WTC11 (cell line): ENCODE results near the gene BRMS1. TPM values are rescaled to one million over a fixed set of nuclear protein-coding genes. Genes with fewer than 3 reads are reported as not detected.

Experiments
- ATAC-seq: fragments of 200-7000 bp; cut with Tn5 transposase; 2 replicates; pipeline ENCODE4 v1.10.0; 2021; ENCODE audit warnings: mild to moderate bottlenecking, moderate library complexity
- CTCF ChIA-PET: fragments of 300-600 bp; sonication (Branson Sonifier 250); formaldehyde crosslinking; loops from one replicate; lab custom pipeline; 2021; ENCODE audit warnings: antibody characterized with exemption; lab: Charles Lee
- POLR2A ChIA-PET: fragments of 350-600 bp; sonication (Branson Sonifier 250); formaldehyde crosslinking; loops from one replicate; lab custom pipeline; 2021; ENCODE audit warnings: antibody characterized with exemption; lab: Charles Lee
- DNase-seq: peaks from one replicate; pipeline ENCODE4 v3.0.0; 2021; ENCODE audit warnings: low spot score
- H3K27ac Mint-ChIP-seq: 2 replicates; pipeline ENCODE4 v1.8.0; 2021; ENCODE audit warnings: mixed read lengths
- H3K27me3 Mint-ChIP-seq: 2 replicates; pipeline ENCODE4 v1.8.0; 2021; ENCODE audit warnings: low read depth, mild to moderate bottlenecking, moderate library complexity, mixed read lengths
- H3K36me3 Mint-ChIP-seq: 2 replicates; pipeline ENCODE4 v1.8.0; 2021; ENCODE audit warnings: mixed read lengths
- H3K4me1 Mint-ChIP-seq: 2 replicates; pipeline ENCODE4 v1.8.0; 2022; ENCODE audit warnings: mixed read lengths
- H3K4me3 Mint-ChIP-seq: 2 replicates; pipeline ENCODE4 v1.8.0; 2021; ENCODE audit warnings: mild to moderate bottlenecking, moderate library complexity, mixed read lengths
- H3K9me3 Mint-ChIP-seq: 2 replicates; pipeline ENCODE4 v1.8.0; 2021; ENCODE audit warnings: mixed read lengths
- GABPB1 ChIP-seq: sonication (generic); formaldehyde crosslinking; IDR thresholded peaks from 2 replicates; pipeline ENCODE4 v1.8.1; 2023; ENCODE audit warnings: mild to moderate bottlenecking, missing genetic modification reagents
- NR2C2 ChIP-seq: sonication (generic); formaldehyde crosslinking; IDR thresholded peaks from 2 replicates; pipeline ENCODE4 v1.8.0; 2022; ENCODE audit warnings: mild to moderate bottlenecking, missing genetic modification reagents
- OVOL2 ChIP-seq: fragments of 250-450 bp; sonication (Bioruptor Pico); IDR thresholded peaks from 2 replicates; pipeline ENCODE4 v1.9.0; 2021; ENCODE audit warnings: mild to moderate bottlenecking, borderline replicate concordance
- TEAD4 ChIP-seq: sonication (generic); formaldehyde crosslinking; IDR thresholded peaks from 2 replicates; pipeline ENCODE4 v1.8.0; 2022; ENCODE audit warnings: mild to moderate bottlenecking, missing genetic modification reagents
- ZNF263 ChIP-seq: sonication (generic); formaldehyde crosslinking; IDR thresholded peaks from 2 replicates; pipeline ENCODE4 v1.8.1; 2022; ENCODE audit warnings: low read depth, mild to moderate bottlenecking, moderate library complexity, missing genetic modification reagents
- total RNA-seq: library from RNA; stranded (reverse); gene quantifications from 3 replicates; pipeline ENCODE4 v1.2.3, GENCODE V29; 2021
- TF ChIP-seq, protein P1 (sequence below): fragments of 250-450 bp; sonication (Bioruptor Pico); IDR thresholded peaks from 2 replicates; pipeline ENCODE4 v1.9.0; 2021; ENCODE audit warnings: moderate library complexity, mild to moderate bottlenecking, inconsistent platforms, borderline replicate concordance
- TF ChIP-seq, protein P2 (sequence below): fragments of 250-450 bp; sonication (Bioruptor Pico); IDR thresholded peaks from 2 replicates; pipeline ENCODE4 v1.9.0; 2021; ENCODE audit warnings: mild to moderate bottlenecking
- TF ChIP-seq, protein P3 (sequence below): sonication (generic); formaldehyde crosslinking; IDR thresholded peaks from 2 replicates; pipeline ENCODE4 v1.8.1; 2023; ENCODE audit warnings: mild to moderate bottlenecking, missing genetic modification reagents
- TF ChIP-seq, protein P4 (sequence below): sonication (generic); formaldehyde crosslinking; IDR thresholded peaks from 2 replicates; pipeline ENCODE4 v1.8.0; 2023; ENCODE audit warnings: missing genetic modification reagents, mild to moderate bottlenecking, borderline replicate concordance
- TF ChIP-seq, protein P5 (sequence below): sonication (generic); formaldehyde crosslinking; IDR thresholded peaks from 2 replicates; pipeline ENCODE4 v1.8.1; 2023; ENCODE audit warnings: mild to moderate bottlenecking, missing genetic modification reagents, moderate library complexity
- TF ChIP-seq, protein P6 (sequence below): sonication (generic); formaldehyde crosslinking; IDR thresholded peaks from 2 replicates; pipeline ENCODE4 v1.8.1; 2022; ENCODE audit warnings: mild to moderate bottlenecking, moderate library complexity, missing genetic modification reagents
- TF ChIP-seq, protein P7 (sequence below): sonication (generic); formaldehyde crosslinking; conservative IDR thresholded peaks from 2 replicates; pipeline ENCODE4 v1.8.1; 2022; ENCODE audit warnings: mild to moderate bottlenecking, missing genetic modification reagents
- TF ChIP-seq, protein P8 (sequence below): sonication (generic); formaldehyde crosslinking; IDR thresholded peaks from 2 replicates; pipeline ENCODE4 v1.8.1; 2022; ENCODE audit warnings: low read depth, mild to moderate bottlenecking, moderate library complexity, missing genetic modification reagents, borderline replicate concordance
- TF ChIP-seq, protein P9 (sequence below): fragments of 250-450 bp; sonication (Bioruptor Pico); IDR thresholded peaks from 2 replicates; pipeline ENCODE4 v1.8.0; 2021; ENCODE audit warnings: mild to moderate bottlenecking

The BRMS1 gene
- total RNA-seq, 1 experiment from 2014 or later = 44.5 TPM

DNA sequence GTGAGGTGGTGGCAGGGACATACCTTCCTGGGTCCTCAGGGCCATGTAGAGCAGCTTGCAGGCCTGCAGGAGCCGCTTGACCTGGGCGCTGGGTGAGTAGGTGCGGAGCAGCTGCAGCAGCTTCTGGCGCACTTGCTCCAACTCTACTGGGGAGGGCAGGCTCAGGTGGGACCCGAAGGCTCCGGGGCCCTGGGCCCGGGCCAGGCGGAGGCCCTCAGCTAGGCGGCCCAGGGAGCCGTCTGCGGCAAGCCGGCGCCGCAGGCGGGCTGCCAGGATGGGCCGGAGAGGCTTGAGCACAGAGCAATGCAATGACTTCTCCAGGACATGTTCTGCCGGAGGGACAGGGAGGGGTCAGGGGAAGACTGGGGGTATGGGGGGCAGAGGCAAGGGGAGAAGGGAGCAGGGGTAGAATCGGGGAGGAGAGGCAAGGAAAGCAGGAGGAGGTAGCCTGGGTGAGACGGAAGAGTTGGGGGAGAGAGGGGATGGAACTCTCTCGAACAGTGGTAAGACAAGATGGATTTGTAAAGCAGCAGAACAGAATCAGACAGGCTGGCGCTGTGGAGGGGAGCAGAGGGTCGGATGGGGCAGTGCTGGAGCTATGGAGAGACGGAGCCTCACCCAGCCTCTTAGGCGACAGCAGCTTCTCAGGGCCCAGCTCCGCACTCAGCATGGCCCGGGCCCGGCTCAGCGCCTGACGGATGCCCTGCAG lies 10.9 kb downstream of the BRMS1 start (continued):
- TF ChIP-seq, protein P1, sequence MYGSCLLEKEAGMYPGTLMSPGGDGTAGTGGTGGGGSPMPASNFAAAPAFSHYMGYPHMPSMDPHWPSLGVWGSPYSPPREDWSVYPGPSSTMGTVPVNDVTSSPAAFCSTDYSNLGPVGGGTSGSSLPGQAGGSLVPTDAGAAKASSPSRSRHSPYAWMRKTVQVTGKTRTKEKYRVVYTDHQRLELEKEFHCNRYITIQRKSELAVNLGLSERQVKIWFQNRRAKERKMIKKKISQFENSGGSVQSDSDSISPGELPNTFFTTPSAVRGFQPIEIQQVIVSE (CRISPR knock-in tag) = no peak
- TF ChIP-seq NR2C2 (no peak), TEAD4 (CRISPR knock-in tag) (no peak), ZNF263 (CRISPR knock-in tag) (no peak)
- TF ChIP-seq, protein P2, sequence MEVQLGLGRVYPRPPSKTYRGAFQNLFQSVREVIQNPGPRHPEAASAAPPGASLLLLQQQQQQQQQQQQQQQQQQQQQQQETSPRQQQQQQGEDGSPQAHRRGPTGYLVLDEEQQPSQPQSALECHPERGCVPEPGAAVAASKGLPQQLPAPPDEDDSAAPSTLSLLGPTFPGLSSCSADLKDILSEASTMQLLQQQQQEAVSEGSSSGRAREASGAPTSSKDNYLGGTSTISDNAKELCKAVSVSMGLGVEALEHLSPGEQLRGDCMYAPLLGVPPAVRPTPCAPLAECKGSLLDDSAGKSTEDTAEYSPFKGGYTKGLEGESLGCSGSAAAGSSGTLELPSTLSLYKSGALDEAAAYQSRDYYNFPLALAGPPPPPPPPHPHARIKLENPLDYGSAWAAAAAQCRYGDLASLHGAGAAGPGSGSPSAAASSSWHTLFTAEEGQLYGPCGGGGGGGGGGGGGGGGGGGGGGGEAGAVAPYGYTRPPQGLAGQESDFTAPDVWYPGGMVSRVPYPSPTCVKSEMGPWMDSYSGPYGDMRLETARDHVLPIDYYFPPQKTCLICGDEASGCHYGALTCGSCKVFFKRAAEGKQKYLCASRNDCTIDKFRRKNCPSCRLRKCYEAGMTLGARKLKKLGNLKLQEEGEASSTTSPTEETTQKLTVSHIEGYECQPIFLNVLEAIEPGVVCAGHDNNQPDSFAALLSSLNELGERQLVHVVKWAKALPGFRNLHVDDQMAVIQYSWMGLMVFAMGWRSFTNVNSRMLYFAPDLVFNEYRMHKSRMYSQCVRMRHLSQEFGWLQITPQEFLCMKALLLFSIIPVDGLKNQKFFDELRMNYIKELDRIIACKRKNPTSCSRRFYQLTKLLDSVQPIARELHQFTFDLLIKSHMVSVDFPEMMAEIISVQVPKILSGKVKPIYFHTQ (CRISPR knock-in tag) = no peak
- TF ChIP-seq, protein P3, sequence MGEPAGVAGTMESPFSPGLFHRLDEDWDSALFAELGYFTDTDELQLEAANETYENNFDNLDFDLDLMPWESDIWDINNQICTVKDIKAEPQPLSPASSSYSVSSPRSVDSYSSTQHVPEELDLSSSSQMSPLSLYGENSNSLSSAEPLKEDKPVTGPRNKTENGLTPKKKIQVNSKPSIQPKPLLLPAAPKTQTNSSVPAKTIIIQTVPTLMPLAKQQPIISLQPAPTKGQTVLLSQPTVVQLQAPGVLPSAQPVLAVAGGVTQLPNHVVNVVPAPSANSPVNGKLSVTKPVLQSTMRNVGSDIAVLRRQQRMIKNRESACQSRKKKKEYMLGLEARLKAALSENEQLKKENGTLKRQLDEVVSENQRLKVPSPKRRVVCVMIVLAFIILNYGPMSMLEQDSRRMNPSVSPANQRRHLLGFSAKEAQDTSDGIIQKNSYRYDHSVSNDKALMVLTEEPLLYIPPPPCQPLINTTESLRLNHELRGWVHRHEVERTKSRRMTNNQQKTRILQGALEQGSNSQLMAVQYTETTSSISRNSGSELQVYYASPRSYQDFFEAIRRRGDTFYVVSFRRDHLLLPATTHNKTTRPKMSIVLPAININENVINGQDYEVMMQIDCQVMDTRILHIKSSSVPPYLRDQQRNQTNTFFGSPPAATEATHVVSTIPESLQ (CRISPR knock-in tag) = no peak
- TF ChIP-seq, protein P4, sequence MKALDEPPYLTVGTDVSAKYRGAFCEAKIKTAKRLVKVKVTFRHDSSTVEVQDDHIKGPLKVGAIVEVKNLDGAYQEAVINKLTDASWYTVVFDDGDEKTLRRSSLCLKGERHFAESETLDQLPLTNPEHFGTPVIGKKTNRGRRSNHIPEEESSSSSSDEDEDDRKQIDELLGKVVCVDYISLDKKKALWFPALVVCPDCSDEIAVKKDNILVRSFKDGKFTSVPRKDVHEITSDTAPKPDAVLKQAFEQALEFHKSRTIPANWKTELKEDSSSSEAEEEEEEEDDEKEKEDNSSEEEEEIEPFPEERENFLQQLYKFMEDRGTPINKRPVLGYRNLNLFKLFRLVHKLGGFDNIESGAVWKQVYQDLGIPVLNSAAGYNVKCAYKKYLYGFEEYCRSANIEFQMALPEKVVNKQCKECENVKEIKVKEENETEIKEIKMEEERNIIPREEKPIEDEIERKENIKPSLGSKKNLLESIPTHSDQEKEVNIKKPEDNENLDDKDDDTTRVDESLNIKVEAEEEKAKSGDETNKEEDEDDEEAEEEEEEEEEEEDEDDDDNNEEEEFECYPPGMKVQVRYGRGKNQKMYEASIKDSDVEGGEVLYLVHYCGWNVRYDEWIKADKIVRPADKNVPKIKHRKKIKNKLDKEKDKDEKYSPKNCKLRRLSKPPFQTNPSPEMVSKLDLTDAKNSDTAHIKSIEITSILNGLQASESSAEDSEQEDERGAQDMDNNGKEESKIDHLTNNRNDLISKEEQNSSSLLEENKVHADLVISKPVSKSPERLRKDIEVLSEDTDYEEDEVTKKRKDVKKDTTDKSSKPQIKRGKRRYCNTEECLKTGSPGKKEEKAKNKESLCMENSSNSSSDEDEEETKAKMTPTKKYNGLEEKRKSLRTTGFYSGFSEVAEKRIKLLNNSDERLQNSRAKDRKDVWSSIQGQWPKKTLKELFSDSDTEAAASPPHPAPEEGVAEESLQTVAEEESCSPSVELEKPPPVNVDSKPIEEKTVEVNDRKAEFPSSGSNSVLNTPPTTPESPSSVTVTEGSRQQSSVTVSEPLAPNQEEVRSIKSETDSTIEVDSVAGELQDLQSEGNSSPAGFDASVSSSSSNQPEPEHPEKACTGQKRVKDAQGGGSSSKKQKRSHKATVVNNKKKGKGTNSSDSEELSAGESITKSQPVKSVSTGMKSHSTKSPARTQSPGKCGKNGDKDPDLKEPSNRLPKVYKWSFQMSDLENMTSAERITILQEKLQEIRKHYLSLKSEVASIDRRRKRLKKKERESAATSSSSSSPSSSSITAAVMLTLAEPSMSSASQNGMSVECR (CRISPR knock-in tag) = no peak

DNA sequence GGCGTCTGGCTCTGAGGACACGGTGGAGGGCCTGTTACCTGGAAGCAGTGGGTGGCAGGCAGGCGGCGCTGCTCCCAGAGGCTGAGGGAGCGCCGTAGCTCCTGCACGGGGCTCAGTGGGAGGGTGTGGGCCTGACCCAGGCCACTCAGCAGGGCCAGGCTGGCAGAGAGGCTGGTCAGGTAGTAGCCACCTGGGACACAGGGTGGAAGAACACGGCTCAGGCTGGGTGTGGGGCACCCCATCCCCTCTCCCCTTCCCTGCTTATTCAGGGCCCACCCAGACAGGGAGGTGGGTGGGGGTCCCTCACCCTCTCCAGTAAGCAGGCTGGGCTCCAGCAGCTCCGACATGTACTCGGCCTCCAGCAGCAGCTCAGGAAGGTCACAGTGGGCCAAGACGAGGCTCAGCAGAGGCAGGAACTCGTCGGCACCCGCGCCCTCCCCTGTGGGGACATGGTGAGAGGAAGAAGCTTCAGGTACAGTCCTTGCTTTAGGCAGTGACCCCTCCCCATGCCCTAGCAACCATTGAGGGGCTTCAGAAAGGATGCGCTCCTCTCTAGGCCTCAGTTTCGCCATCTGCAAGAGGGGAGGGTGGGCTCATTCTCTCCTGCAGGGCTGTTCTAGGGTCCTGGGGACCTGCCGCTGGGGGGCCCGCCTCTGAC lies 11.6 kb downstream of the BRMS1 start:
- Mint-ChIP-seq H3K36me3 (no peaks in the 10 kb centered on the region), H3K9me3 (no peaks in the 10 kb centered on the region), H3K27me3 (no peaks in the 10 kb centered on the region), H3K4me3 (no peak overlapping the region), H3K4me1 (peaks cover 20% of the 10 kb centered on the region), H3K27ac (no peak overlapping the region)
- ChIA-PET POLR2A (interaction anchor here (0.8 kb wide), 1 partner anchor 17 kb away, joined by 5 read pairs; the partner anchor contains the start of gene CD248), CTCF (interaction anchor here (0.6 to 8.7 kb wide), 6 partner anchors 12 to 53 kb away, joined by 3 to 319 read pairs (median 6); partner anchors contain the start of genes BRMS1 and CD248)
- no peak for DNase-seq
- TF ChIP-seq, protein P5, sequence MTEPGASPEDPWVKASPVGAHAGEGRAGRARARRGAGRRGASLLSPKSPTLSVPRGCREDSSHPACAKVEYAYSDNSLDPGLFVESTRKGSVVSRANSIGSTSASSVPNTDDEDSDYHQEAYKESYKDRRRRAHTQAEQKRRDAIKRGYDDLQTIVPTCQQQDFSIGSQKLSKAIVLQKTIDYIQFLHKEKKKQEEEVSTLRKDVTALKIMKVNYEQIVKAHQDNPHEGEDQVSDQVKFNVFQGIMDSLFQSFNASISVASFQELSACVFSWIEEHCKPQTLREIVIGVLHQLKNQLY = no peak
- TF ChIP-seq, protein P1 (CRISPR knock-in tag) = no peak
- TF ChIP-seq, protein P6, sequence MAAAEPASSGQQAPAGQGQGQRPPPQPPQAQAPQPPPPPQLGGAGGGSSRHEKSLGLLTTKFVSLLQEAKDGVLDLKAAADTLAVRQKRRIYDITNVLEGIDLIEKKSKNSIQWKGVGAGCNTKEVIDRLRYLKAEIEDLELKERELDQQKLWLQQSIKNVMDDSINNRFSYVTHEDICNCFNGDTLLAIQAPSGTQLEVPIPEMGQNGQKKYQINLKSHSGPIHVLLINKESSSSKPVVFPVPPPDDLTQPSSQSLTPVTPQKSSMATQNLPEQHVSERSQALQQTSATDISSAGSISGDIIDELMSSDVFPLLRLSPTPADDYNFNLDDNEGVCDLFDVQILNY (CRISPR knock-in tag) = no peak
- TF ChIP-seq, protein P7, sequence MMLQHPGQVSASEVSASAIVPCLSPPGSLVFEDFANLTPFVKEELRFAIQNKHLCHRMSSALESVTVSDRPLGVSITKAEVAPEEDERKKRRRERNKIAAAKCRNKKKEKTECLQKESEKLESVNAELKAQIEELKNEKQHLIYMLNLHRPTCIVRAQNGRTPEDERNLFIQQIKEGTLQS (CRISPR knock-in tag) = no peak
- TF ChIP-seq GABPB1 (CRISPR knock-in tag) = no peak
- no peak for TF ChIP-seq OVOL2 (CRISPR knock-in tag)
- TF ChIP-seq, protein P8, sequence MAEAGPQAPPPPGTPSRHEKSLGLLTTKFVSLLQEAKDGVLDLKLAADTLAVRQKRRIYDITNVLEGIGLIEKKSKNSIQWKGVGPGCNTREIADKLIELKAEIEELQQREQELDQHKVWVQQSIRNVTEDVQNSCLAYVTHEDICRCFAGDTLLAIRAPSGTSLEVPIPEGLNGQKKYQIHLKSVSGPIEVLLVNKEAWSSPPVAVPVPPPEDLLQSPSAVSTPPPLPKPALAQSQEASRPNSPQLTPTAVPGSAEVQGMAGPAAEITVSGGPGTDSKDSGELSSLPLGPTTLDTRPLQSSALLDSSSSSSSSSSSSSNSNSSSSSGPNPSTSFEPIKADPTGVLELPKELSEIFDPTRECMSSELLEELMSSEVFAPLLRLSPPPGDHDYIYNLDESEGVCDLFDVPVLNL (CRISPR knock-in tag) = no peak
- TF ChIP-seq, protein P9, sequence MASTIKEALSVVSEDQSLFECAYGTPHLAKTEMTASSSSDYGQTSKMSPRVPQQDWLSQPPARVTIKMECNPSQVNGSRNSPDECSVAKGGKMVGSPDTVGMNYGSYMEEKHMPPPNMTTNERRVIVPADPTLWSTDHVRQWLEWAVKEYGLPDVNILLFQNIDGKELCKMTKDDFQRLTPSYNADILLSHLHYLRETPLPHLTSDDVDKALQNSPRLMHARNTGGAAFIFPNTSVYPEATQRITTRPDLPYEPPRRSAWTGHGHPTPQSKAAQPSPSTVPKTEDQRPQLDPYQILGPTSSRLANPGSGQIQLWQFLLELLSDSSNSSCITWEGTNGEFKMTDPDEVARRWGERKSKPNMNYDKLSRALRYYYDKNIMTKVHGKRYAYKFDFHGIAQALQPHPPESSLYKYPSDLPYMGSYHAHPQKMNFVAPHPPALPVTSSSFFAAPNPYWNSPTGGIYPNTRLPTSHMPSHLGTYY (CRISPR knock-in tag) = no peak
- no peak for ATAC-seq
